CD4-positive, alpha-beta T cell treated with Interleukin-15 for 4 hours (primary cell): ENCODE data around the gene CWC15.
A peak's percentile ranks its signal among the peaks of the same experiment; 100 is the strongest.
"Not testable (repeated sequence)": the region's sequence is repeated elsewhere in the genome, so short reads cannot be mapped to it uniquely, and the experiment has no call there.

Experiments used
- DNase-seq: peaks from one replicate; pipeline ENCODE4 v3.0.0-alpha.2; 2020; ENCODE audit warnings: low spot score

Gene CWC15

DNA sequence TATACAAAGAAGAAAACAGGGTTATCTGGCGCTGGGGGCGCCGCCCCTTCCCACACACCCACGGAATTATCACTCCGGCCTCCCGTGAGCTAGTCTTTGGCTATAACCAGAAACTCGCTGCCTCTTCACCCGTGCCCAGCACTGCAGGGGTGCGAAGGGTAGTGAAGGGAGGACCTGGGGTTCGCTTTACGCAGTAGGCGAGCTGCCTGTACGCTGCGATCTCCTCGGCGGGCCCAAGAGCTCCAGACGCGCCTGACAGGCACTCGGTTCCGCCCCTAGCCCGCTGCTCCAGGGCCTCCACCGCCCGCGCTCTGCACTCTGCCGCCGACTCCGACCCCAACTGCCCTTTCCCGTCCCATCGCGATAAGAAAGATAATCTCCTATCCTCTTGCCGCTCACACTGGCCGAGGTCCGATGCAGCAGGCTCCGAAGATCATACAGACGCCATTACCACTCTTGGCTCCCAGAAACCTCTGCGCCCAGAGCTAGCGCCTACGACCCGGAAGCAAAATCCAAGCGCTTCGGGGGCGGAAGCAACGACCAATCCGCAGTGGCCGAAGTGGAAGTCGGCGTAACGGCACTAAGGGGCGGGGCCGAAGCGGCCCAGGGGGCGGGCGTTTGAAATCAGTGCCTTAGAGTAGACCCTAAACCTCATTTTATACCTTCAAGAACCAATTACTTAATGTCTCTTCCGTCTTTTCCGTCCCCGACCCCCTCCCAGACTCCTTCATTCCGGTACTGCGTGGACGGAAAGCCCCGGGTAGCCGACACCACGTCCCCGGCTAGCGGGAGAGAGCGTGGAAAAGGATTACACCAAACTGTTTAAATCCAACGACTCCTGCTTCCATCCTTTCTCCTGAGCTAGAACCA is at the start of gene CWC15, which contains the start of gene KDM4D:
Gene CWC15 (minus strand): TSS at position 458 of the 870 bp plus-strand sequence. CDS start 1,371 bp downstream, outside the sequence.
Gene KDM4D (plus strand): TSS at position 611 of the 870 bp plus-strand sequence. CDS start 23,664 bp downstream, outside the sequence.
- peak; percentile 94 for DNase-seq

DNA sequence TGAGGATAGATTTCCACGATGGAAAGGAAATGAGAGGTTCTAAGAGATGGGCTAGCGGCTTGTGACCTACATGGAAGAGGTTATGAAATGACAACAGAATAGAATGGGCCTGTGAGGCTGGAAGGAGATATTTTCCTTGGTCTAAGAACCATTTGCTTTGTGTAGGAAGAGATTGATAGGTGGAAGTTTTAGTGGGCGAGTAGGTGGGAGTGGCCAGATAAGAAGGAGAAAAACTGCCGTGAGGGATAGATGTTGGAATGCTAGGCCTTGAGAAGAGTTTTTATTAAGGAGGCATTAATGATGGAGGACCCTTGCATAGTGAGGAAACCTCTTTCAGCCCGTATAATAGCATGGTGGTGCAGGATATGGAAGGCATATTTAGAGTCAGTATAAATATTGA is 48.1 kb upstream of the CWC15 start:
- not testable (repeated sequence) for DNase-seq

DNA sequence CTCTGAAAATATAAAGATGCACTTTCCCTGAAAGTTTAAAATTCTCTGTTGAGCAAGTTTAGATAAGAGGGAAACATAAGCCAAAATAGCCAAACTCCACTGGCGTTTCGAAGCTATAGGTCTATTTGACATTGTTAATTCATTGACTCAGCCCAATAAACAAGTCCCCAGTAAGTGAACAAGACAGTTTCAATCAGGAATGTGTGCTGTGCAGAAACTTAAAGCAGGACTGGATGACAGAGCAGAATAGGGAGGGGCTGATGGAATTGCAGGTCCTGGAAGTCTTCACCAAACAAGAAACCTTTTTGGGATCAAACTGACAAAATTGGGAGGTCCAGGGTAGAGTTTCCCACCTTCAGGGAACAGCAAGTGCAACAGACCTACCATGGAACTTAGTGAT is 42.8 kb upstream of the CWC15 start:
- no peak for DNase-seq

DNA sequence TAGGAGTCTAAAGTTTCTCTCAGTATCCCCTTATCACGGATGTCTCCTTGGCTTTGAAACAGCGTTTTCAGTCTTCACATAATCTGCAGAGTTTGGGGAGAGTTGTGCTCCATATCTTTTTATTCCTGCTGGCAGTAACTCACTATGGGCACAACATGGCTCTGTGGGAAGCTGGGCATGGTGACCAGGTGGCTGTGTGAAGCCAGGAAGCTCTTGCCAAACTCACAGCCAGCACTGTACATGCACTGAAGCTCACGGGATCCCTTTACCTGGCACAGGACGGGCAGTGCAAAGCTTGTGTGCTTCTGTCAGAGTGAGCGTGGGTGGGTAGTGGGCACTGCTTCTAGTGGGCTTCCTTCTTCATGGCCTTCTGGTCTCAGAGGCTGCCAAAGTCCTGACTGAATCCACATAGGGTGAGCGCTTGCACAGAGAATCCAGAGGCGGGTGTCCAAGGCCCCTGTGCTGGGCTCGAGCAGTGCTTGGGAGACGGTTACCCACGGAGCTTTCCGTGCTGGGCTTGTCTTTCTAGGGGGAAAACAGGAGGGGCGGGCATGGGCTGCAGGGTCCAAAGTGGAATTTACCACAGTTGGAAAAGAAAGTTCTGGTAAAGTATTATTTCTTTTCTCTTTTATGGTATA is 40.9 kb upstream of the CWC15 start:
- no peak for DNase-seq

DNA sequence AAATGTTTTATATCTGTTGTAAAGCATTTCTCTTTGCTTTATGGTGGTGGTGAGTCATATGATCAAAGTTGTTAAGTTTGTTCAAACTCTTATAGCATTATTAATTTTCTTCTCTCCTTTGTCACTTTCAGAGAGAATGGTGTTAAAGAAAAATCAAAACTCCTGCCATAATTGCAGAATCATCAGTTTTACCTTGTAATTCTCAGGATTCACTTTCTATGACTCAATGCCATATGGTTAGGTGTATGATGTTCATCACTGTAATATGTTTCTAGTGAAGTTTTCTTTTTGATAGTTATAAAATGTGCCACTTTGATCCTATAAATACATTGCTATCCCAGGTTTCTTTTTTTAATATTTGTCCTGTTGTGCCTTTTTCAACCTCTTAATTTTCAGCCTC is 38.0 kb upstream of the CWC15 start:
- no peak for DNase-seq

DNA sequence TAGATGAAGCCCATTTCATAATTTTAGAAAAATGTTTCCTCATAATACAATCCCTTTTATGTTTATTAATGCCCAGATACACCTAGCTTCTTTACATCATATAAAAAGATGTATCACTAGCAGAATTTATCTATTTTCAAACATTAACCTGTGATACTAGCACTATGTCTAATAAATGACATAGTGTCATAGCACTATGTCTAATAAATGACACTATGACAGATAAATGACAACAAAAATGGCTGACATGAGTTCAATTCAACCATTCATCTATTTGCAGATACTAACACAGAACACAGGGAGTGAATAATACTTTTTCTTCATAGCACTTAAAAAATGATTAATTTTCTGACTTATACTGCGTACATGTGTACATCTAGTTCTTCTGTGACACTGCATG is 32.3 kb upstream of the CWC15 start:
- DNase-seq: no peak

DNA sequence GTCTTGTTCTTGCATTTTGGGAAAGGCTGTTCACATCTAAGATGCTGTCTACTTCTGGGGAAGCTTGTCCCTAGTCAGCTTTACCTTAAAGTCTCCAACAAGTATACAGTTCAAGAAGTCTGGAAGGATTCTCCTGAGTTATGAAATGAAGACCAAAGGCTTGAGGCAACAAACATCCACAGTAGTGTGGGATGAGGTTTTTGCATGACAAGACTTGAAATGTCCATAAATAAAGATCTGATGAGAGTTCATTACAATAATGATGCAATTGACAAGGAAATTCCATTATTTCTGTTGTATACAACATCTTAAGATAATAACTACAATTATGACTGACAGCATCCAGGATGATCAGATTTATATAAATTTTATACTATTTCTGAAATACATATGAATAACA is 30.4 kb upstream of the CWC15 start:
- DNase-seq: no peak

DNA sequence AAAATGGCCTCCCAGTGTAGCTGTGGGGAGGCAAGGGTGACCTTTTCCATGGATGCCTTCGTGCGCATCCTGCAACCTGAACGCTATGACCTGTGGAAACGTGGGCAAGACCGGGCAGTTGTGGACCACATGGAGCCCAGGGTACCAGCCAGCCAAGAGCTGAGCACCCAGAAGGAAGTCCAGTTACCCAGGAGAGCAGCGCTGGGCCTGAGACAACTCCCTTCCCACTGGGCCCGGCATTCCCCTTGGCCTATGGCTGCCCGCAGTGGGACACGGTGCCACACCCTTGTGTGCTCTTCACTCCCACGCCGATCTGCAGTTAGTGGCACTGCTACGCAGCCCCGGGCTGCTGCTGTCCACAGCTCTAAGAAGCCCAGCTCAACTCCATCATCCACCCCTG is 24.9 kb upstream of the CWC15 start:
- no peak for DNase-seq

DNA sequence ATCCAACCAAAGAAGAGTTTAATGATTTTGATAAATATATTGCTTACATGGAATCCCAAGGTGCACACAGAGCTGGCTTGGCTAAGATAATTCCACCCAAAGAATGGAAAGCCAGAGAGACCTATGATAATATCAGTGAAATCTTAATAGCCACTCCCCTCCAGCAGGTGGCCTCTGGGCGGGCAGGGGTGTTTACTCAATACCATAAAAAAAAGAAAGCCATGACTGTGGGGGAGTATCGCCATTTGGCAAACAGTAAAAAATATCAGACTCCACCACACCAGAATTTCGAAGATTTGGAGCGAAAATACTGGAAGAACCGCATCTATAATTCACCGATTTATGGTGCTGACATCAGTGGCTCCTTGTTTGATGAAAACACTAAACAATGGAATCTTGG is 24.1 kb upstream of the CWC15 start:
- no peak for DNase-seq

DNA sequence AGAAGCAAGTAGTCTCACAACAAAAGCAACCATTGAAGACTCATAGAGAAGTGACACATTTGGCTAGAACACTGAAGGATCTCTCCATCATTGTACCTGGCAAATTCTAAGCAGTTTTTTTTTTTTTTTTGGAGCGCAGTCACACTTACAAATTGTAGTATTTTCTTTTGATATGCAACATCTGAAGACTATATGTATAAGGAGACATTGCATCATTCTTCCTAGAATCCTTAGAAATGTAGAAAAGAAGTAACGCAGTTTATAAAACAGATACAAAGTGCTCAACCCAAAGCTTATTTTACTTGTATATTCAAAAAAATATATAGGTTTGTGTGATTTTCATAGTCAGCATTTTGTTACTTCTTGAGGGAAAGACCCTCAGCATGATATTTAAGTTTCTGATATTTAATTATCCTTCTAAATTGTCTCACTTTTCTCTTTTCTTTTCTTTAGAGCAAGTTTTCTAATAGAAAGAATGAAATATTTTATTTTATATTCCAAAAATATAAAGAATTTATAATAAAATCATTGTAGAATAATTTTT is 20.1 kb upstream of the CWC15 start:
- DNase-seq: no peak

DNA sequence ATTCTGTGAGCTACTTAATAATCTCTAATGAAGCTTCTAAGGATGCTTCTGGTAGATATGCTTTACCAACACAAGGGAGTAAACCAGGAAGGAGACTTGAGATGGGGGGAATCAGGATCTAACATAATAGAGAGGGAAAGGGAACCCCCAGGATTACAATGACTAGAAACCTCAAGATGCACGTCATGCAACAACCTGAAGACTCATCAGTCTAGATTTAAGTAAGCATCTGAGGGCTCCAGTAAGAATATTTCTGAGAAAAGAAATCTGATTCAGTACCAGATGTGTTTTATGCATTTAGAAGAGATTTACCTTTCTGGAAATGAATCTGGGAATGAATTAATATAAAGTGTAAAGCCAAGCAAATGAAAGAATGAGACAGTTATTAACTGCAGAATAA is 15.4 kb upstream of the CWC15 start:
- no peak for DNase-seq

DNA sequence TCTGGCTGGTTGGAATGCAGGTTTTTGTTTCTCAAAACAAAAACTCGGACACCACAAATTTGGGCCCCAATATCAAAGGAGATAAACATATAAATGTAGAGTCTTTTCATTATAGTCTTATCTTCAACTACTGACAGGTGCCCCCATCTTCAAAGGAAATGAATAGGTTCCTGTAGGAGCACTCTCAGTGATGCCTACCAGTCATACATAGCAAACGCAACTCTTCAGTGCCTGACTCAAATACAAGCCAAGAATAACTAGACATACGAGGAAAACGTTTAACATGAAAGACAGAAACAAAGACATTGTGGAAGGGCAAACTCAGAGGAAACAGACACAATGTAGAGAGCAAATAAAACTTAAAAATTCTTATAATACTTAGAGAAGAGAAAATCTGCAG is 14.0 kb upstream of the CWC15 start:
- no peak for DNase-seq

DNA sequence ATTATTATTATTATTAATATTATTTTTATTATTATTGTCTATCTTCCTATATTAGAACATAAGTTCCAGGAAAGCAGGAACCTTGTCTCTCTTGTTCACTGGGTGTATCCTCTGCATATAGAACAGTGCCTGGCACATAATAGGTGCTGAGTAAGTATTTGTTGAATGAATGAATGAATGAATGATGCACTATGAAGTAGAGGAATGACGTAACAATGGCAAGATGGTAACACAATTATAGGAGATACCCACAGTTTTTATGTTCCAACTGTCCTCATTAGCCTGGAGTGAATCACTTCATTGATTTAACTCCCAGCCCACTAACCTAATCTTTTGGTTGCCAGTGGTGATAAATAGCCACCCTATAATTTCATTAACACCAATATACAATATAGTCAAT is 2.2 kb upstream of the CWC15 start:
- DNase-seq: no peak

DNA sequence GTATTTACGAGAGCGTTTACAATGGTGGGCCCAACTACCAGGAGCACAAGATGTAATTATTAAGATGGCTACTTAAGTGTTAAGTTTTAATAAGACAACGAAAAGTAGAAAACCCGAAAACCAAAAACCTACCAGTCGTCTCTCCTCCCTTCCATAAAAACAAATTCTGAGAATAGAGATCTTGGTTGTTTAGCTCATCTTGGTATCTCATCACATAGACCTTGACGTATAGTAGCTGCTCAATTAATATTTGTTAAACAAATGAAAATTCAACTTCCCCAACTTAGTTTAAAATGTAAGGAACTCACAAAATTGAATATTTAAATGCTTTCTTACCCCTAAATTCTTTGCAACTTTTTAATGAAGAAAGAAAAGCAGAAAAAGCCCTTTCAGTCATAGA is 822 bp upstream of the CWC15 start:
- no peak for DNase-seq

DNA sequence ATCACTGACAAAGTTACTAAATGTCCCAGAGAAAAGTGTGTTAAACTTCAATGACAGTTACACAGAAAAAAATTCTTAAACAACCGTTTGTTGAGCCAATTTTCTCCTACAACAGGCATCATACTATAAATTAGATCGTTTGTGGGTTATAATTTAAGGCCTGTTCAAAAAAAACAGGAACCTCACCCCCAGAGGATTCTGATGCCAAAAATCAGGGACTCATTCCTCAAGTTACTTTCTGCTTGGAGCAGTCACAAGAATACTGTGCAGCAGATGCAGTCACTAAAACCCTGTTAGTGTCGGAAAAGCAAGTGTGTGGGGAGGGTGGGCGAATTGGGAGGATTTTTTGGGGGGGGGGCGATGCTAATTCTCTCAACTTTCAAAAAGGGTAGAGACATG is 657 bp downstream of the CWC15 start:
- DNase-seq: no peak

DNA sequence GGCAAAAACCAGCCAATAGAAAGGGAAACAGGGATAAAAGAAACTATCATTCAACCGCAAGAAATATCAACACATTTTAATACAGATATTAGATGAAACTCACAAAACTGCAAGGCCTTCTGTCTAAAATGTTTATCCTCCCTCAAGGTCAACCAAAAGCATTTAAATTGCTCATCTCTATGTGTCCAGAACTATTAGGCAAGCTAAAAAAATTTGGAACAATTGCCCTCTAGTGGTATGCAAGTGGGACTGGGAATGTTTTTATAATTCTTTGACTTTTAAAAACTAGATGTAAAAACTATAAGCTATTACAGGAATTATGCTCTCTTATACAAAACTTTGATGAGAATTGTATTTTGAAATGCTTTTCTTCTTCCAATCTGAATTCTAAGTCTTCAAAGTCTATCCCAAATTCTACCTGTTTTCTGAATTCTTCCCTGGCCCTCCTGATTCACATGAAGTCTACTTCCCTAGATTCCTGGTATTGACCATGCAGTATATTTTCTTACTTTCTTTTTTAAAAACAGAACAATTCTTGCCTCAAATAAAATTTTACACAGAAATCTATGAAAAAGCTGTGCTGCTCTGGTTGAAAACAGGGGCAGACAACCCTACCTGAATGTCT is 4.9 kb downstream of the CWC15 start:
- no peak for DNase-seq

DNA sequence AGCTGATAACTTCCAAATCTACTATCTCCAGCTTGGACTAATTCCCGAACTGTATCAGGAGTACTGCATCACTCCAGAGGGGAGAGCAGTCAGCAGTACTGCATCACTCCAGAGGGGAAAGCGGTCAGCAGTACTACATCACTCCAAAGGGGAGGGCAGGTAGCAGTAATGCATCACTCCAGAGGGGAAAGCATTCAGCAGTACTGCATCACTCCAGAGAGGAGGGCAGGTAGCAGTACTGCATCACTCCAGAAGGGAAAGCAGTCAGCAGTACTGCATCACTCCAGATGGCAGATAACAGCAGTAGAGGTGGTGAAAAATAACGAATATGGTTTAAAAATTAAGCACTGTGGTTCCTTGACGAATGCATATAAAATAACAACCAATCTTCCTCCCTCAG is 8.4 kb downstream of the CWC15 start:
- DNase-seq: no peak

DNA sequence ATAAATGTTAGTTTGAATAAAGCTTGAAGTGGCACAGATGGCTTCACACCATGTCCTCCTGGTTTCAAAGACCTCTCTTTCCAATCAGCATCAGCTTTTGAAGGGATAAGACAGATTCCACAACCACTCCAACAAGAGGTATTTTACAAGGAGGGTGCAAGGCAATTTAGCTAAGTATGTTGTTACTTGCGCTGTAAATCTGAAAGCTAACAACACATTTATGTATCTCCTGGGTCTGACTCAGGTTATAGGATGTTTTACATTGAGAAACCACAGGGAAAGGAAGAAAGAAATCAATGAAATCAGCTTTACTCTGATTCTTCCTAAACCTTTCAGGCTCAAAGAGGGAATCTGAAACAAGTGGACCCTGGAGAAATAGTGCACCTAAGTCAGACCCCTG is 12.1 kb downstream of the CWC15 start:
- no peak for DNase-seq

DNA sequence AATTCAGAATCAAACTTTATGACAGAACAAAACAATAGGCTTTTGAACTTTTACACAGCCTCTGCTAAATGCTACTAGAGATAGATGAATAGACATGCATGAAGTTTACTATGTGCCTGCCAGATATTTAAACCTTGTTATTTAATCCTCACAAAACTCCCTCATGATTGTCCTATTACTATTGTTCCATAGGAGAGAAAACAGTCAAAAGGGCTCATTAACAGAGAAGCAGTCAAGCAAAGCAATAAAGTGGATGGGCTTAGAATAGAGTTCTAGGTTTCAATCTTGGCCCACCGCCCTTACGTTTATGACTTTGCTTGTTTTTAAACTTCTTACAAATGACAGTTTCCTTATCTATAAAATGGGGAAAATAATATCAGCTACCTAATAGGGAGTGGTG is 12.9 kb downstream of the CWC15 start:
- no peak for DNase-seq

DNA sequence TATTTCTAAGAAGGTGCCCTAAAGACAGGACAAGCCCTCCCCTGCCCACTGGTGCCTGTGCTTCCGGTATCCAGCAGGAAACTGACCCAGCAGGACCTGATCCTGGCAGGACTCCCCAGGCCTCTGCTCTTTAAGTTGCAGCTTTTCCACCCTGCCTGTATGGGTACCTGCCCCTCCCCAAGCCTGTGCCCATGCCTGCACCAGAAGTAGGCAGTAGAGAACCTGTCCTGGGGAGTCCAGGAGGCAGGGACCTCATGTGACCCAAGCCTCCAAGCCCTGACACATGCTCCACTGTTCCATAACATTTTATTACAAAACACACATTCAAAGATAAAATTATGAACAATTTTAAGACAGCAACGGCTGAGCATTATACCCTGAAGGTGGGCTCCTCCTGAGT is 14.2 kb downstream of the CWC15 start:
- no peak for DNase-seq

DNA sequence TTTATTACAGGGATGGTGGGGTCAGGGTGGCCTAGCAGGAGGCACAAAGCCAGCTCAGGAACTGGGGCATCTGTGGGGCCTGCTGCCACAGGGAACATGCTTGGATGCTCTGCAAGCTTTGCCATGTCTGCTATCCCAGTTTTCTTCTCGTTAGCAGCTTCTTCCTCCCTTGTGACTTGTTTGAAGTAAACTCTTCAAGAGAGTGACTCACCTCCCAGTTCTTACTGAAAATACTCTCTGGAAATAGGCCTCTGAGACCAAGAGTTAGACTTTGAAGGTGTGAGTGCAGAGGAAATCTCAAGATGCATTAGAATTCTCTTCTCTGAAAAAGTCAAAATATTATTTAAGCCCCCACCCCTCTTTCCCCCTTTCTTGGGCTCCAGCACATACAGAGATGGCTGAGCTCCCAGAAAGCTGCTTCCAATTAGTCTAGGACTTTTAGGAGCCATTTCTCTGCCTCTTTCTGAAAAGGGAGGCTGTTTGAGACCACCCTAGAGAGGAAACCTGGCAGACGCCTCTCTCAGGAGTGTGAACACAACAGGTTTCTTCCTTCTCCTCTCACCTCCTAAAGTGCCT is 15.1 kb downstream of the CWC15 start:
- DNase-seq: no peak

DNA sequence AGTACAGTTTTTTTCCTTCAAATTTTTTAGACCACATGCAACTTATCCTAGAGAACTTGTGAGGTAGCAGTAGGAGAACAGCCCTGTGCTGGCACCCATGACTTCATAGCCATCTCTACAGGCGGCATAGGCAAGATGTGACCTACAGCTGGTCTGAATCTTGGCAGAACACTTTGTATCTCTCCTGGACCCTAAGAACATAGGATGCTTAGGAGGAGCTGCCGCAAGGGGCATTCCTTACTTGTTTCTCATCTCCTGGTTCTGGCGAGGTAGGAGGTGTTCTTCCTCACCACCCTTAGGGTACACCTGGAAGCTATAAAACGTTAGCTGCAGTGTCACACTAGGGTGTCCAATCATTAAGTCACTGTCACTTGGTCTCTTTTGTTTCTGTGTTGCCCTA is 16.4 kb downstream of the CWC15 start:
- no peak for DNase-seq

DNA sequence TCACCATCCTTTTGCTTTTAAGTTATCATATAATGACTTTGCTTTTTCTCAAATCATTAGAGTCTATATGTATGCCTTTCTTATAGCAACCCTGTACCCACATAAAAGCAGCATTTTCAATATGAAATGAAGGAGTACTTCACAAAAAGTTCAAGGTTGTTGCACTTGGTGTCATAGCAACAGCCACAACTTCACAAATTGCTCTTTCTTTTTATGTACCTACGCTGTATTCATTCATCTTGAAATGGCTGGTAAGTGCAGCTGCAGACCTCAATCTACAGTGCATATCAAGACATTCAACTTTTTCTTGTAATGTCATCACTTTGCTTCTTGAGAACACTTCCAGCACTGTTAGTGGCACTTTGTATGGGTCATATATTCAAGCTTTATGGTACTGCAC is 18.6 kb downstream of the CWC15 start:
- no peak for DNase-seq
